HepG2 (cell line): ENCODE measurements around the gene GMPR.

Experiments used
- BRCA1 ChIP-seq: sonication (generic); formaldehyde crosslinking; IDR thresholded peaks from 2 replicates; pipeline ENCODE4 v1.4.0; 2020; ENCODE audit warnings: missing genetic modification reagents
- CTCF ChIP-seq: sonication (generic); formaldehyde crosslinking; IDR thresholded peaks from 2 replicates; pipeline ENCODE4 v1.5.0; 2020; ENCODE audit warnings: mild to moderate bottlenecking, missing genetic modification reagents, moderate library complexity
- HMG20B ChIP-seq: conservative IDR thresholded peaks from 2 replicates; pipeline ENCODE4 v1.6.1; 2016; ENCODE audit warnings: missing genetic modification reagents, missing compliant biosample characterization
- NAIF1 ChIP-seq: sonication (generic); formaldehyde crosslinking; IDR thresholded peaks from 2 replicates; pipeline ENCODE4 v1.5.0; 2020; ENCODE audit warnings: mild to moderate bottlenecking, missing genetic modification reagents, borderline replicate concordance
- NBN ChIP-seq: fragments of 450-650 bp; conservative IDR thresholded peaks from 2 replicates; pipeline ENCODE4 v1.6.1; 2017
- NR1H2 ChIP-seq: sonication (generic); formaldehyde crosslinking; IDR thresholded peaks from 2 replicates; pipeline ENCODE4 v1.8.1; 2022; ENCODE audit warnings: low read depth, missing genetic modification reagents, borderline replicate concordance
- TBL1XR1 ChIP-seq: fragments of 150-350 bp; IDR thresholded peaks from 2 replicates; pipeline ENCODE4 v1.6.1; 2014; ENCODE audit warnings: borderline replicate concordance, low read length; ENCODE audit not compliant: partially characterized antibody
- ZNF556 ChIP-seq: sonication (generic); formaldehyde crosslinking; IDR thresholded peaks from 2 replicates; pipeline ENCODE4 v1.4.0; 2020; ENCODE audit warnings: mild to moderate bottlenecking, missing genetic modification reagents, borderline replicate concordance
- ZNF879 ChIP-seq: sonication (generic); formaldehyde crosslinking; IDR thresholded peaks from 2 replicates; pipeline ENCODE4 v1.8.1; 2023; ENCODE audit warnings: missing genetic modification reagents

DNA sequence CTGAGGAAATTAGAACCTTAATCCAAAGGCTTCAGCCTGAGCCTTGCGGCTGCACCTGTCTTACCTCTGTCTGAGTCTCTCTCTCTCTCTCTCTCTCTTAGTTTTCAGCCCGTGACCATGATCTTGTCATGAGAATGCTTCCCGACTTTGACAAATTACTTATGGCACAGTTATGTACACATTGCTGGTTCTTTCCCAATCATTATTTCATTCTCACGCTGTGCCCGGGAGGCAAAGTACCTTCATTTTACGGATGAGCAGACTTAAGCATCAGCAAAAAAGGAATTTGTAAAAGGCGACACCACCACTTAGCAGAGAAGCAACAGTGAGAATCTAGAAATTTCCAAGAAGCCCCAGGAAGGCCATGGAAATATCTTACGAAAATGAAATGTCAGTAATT lies 54.6 kb downstream of the GMPR start:
- TF ChIP-seq TBL1XR1, result no peak
- TF ChIP-seq BRCA1 (CRISPR knock-in tag), result no peak
- TF ChIP-seq CTCF (CRISPR knock-in tag), result no peak
- no peak for TF ChIP-seq ZNF879 (CRISPR knock-in tag)
- no peak for TF ChIP-seq HMG20B (CRISPR knock-in tag)
- TF ChIP-seq NAIF1 (CRISPR knock-in tag), result no peak
- no peak for TF ChIP-seq NBN
- TF ChIP-seq NR1H2 (CRISPR knock-in tag), result no peak
- TF ChIP-seq ZNF556 (CRISPR knock-in tag), result no peak
